ENCODE data around the gene CAMK2G.

CAMK2G gene

GRCh38 chr10:73909540-73910115, 35.3 kb upstream of the CAMK2G start:
- no peak overlapping the region for H3K27ac ChIP-seq (ENCODE audit: low read depth, low read length)
- peak overlapping the region; percentile 55 for H2AK5ac ChIP-seq (ENCODE audit: low read length)
- H4K8ac ChIP-seq (ENCODE audit: low read depth, low read length), result no peak overlapping the region
- no peak overlapping the region for H3K4me3 ChIP-seq (ENCODE audit: low read depth, low read length)
- no peak overlapping the region for H3K18ac ChIP-seq (ENCODE audit: low read length)
- no peaks in the 10 kb centered on the region for H3K36me3 ChIP-seq (ENCODE audit: control insufficient read depth in 1 of 2, insufficient read depth in 2 of 2, low read length in 2 of 2)
- no peak overlapping the region for H3K9ac ChIP-seq (ENCODE audit: low read length)
- no peak overlapping the region for H4K12ac ChIP-seq (ENCODE audit: low read depth, low read length)
- no CpG with 5 or more reads among the region's 4 CpGs for WGBS (ENCODE audit: extremely low coverage, insufficient coverage, insufficient read length)
- no peak overlapping the region for H3K4ac ChIP-seq (ENCODE audit: low read depth, low read length)
- H3K79me1 ChIP-seq (ENCODE audit: low read length), result peaks cover 19% of the 10 kb centered on the region
- no peak overlapping the region for H2BK5ac ChIP-seq (ENCODE audit: low read depth, low read length, poor library complexity)
- H3K23ac ChIP-seq (ENCODE audit: low read length), result no peak overlapping the region
- no peak overlapping the region for H2AFZ ChIP-seq (ENCODE audit: insufficient read depth, low read length, poor library complexity)
- peaks cover 2% of the 10 kb centered on the region for H3K9me3 ChIP-seq (ENCODE audit: insufficient read depth, low read depth, low read length)
- H4K91ac ChIP-seq (ENCODE audit: low read depth, low read length), result peak overlapping the region; percentile 55
- H3K79me2 ChIP-seq (ENCODE audit: control insufficient read depth, insufficient read depth, low read length, poor library complexity), result no peaks in the 10 kb centered on the region
- peaks cover 19 to 32% of the 10 kb centered on the region in 2 experiments for H3K4me1 ChIP-seq (ENCODE audit: control insufficient read depth in 1 of 2, insufficient read depth in 2 of 2, low read length in 2 of 2)
- H3K27me3 ChIP-seq (ENCODE audit: insufficient read depth, low read length), result peaks cover 10% of the 10 kb centered on the region
- no peak overlapping the region for H3K4me2 ChIP-seq (ENCODE audit: low read length)
- H3K14ac ChIP-seq (ENCODE audit: low read length), result no peak overlapping the region
- no peak for DNase-seq
- peak overlapping the region; percentile 27 for H2BK12ac ChIP-seq (ENCODE audit: low read length)
- H2BK120ac ChIP-seq (ENCODE audit: insufficient read depth, low read length, poor library complexity), result no peak overlapping the region

- H3K27ac ChIP-seq (ENCODE audit: low read depth, low read length), result no peak overlapping the region
- H2BK5ac ChIP-seq (ENCODE audit: low read depth, low read length, poor library complexity), result no peak overlapping the region
- H4K91ac ChIP-seq (ENCODE audit: low read depth, low read length), result no peak overlapping the region
- no peak overlapping the region for H3K4me3 ChIP-seq (ENCODE audit: low read depth, low read length)
- H3K79me1 ChIP-seq (ENCODE audit: low read length), result peaks cover 19% of the 10 kb centered on the region
- H2BK120ac ChIP-seq (ENCODE audit: insufficient read depth, low read length, poor library complexity), result no peak overlapping the region
- H3K14ac ChIP-seq (ENCODE audit: low read length), result no peak overlapping the region
- no peak overlapping the region for H3K9ac ChIP-seq (ENCODE audit: low read length)
- H2AK5ac ChIP-seq (ENCODE audit: low read length), result no peak overlapping the region
- H3K79me2 ChIP-seq (ENCODE audit: control insufficient read depth, insufficient read depth, low read length, poor library complexity), result no peaks in the 10 kb centered on the region
- H4K8ac ChIP-seq (ENCODE audit: low read depth, low read length), result no peak overlapping the region
- DNase-seq, result peak; percentile 50 to 60
- no peak overlapping the region for H3K23ac ChIP-seq (ENCODE audit: low read length)
- no peak overlapping the region for H2AFZ ChIP-seq (ENCODE audit: insufficient read depth, low read length, poor library complexity)
- no peak overlapping the region for H4K12ac ChIP-seq (ENCODE audit: low read depth, low read length)
- peak overlapping the region; percentile 2 for H2BK12ac ChIP-seq (ENCODE audit: low read length)
- peaks cover 2% of the 10 kb centered on the region for H3K9me3 ChIP-seq (ENCODE audit: insufficient read depth, low read depth, low read length)
- no peak overlapping the region for H3K4me2 ChIP-seq (ENCODE audit: low read length)
- H3K18ac ChIP-seq (ENCODE audit: low read length), result no peak overlapping the region
- H3K27me3 ChIP-seq (ENCODE audit: insufficient read depth, low read length), result peaks cover 10% of the 10 kb centered on the region
- WGBS (ENCODE audit: extremely low coverage, insufficient coverage, insufficient read length), result no CpG with 5 or more reads among the region's 10 CpGs
- H3K4me1 ChIP-seq (ENCODE audit: control insufficient read depth in 1 of 2, insufficient read depth in 2 of 2, low read length in 2 of 2), result peaks cover 16 to 29% of the 10 kb centered on the region in 2 experiments
- H3K36me3 ChIP-seq (ENCODE audit: control insufficient read depth in 1 of 2, insufficient read depth in 2 of 2, low read length in 2 of 2), result no peaks in the 10 kb centered on the region
- no peak overlapping the region for H3K4ac ChIP-seq (ENCODE audit: low read depth, low read length)
Measured at GRCh38 chr10:73908853-73909539, 34.6 kb upstream of the CAMK2G start.

- H3K18ac ChIP-seq (ENCODE audit: low read length), result no peak overlapping the region
- no peak overlapping the region for H3K9ac ChIP-seq (ENCODE audit: low read length)
- H3K27ac ChIP-seq (ENCODE audit: low read depth, low read length), result no peak overlapping the region
- H4K91ac ChIP-seq (ENCODE audit: low read depth, low read length), result peak overlapping the region; percentile 45
- no peak overlapping the region for H2AFZ ChIP-seq (ENCODE audit: insufficient read depth, low read length, poor library complexity)
- H3K4ac ChIP-seq (ENCODE audit: low read depth, low read length), result no peak overlapping the region
- H4K8ac ChIP-seq (ENCODE audit: low read depth, low read length), result no peak overlapping the region
- H2BK12ac ChIP-seq (ENCODE audit: low read length), result peak overlapping the region; percentile 87
- H3K4me1 ChIP-seq (ENCODE audit: control insufficient read depth in 1 of 2, insufficient read depth in 2 of 2, low read length in 2 of 2), result peaks cover 16 to 29% of the 10 kb centered on the region in 2 experiments
- no peaks in the 10 kb centered on the region for H3K79me2 ChIP-seq (ENCODE audit: control insufficient read depth, insufficient read depth, low read length, poor library complexity)
- H3K4me3 ChIP-seq (ENCODE audit: low read depth, low read length), result no peak overlapping the region
- H2BK5ac ChIP-seq (ENCODE audit: low read depth, low read length, poor library complexity), result no peak overlapping the region
- no peaks in the 10 kb centered on the region for H3K36me3 ChIP-seq (ENCODE audit: control insufficient read depth in 1 of 2, insufficient read depth in 2 of 2, low read length in 2 of 2)
- H3K79me1 ChIP-seq (ENCODE audit: low read length), result peaks cover 19% of the 10 kb centered on the region
- H3K4me2 ChIP-seq (ENCODE audit: low read length), result no peak overlapping the region
- no CpG with 5 or more reads among the region's 6 CpGs for WGBS (ENCODE audit: extremely low coverage, insufficient coverage, insufficient read length)
- H2BK120ac ChIP-seq (ENCODE audit: insufficient read depth, low read length, poor library complexity), result peak overlapping the region; percentile 73
- peak overlapping the region; percentile 71 for H2AK5ac ChIP-seq (ENCODE audit: low read length)
- H3K23ac ChIP-seq (ENCODE audit: low read length), result no peak overlapping the region
- DNase-seq, result peak in 1 of 2 donors; percentile 41
- H4K12ac ChIP-seq (ENCODE audit: low read depth, low read length), result no peak overlapping the region
- peak overlapping the region; percentile 37 for H3K14ac ChIP-seq (ENCODE audit: low read length)
- peaks cover 10% of the 10 kb centered on the region for H3K27me3 ChIP-seq (ENCODE audit: insufficient read depth, low read length)
- no peaks in the 10 kb centered on the region for H3K9me3 ChIP-seq (ENCODE audit: insufficient read depth, low read depth, low read length)
Measured at GRCh38 chr10:73907841-73908517, 33.6 kb upstream of the CAMK2G start.

- H3K9me3 ChIP-seq (ENCODE audit: insufficient read depth, low read depth, low read length), result no peaks in the 10 kb centered on the region
- H4K91ac ChIP-seq (ENCODE audit: low read depth, low read length), result peak overlapping the region; percentile 72
- H3K79me1 ChIP-seq (ENCODE audit: low read length), result peaks cover 19% of the 10 kb centered on the region
- no peak overlapping the region for H2AFZ ChIP-seq (ENCODE audit: insufficient read depth, low read length, poor library complexity)
- peak overlapping the region; percentile 38 for H2BK120ac ChIP-seq (ENCODE audit: insufficient read depth, low read length, poor library complexity)
- peaks cover 16 to 29% of the 10 kb centered on the region in 2 experiments for H3K4me1 ChIP-seq (ENCODE audit: control insufficient read depth in 1 of 2, insufficient read depth in 2 of 2, low read length in 2 of 2)
- no peak overlapping the region for H4K12ac ChIP-seq (ENCODE audit: low read depth, low read length)
- DNase-seq, result peak; percentile 94
- WGBS (ENCODE audit: extremely low coverage, insufficient coverage, insufficient read length), result no CpG with 5 or more reads among the region's 8 CpGs
- no peaks in the 10 kb centered on the region for H3K36me3 ChIP-seq (ENCODE audit: control insufficient read depth in 1 of 2, insufficient read depth in 2 of 2, low read length in 2 of 2)
- H3K23ac ChIP-seq (ENCODE audit: low read length), result no peak overlapping the region
- H3K4ac ChIP-seq (ENCODE audit: low read depth, low read length), result no peak overlapping the region
- H3K4me2 ChIP-seq (ENCODE audit: low read length), result peak overlapping the region; percentile 32
- H2BK12ac ChIP-seq (ENCODE audit: low read length), result peak overlapping the region; percentile 95
- peak overlapping the region; percentile 1 for H3K14ac ChIP-seq (ENCODE audit: low read length)
- peaks cover 6% of the 10 kb centered on the region for H3K27me3 ChIP-seq (ENCODE audit: insufficient read depth, low read length)
- H3K79me2 ChIP-seq (ENCODE audit: control insufficient read depth, insufficient read depth, low read length, poor library complexity), result no peaks in the 10 kb centered on the region
- no peak overlapping the region for H3K9ac ChIP-seq (ENCODE audit: low read length)
- peak overlapping the region; percentile 20 for H2AK5ac ChIP-seq (ENCODE audit: low read length)
- H3K27ac ChIP-seq (ENCODE audit: low read depth, low read length), result peak overlapping the region; percentile 74
- no peak overlapping the region for H3K4me3 ChIP-seq (ENCODE audit: low read depth, low read length)
- H3K18ac ChIP-seq (ENCODE audit: low read length), result peak overlapping the region; percentile 0
- peak overlapping the region; percentile 48 for H2BK5ac ChIP-seq (ENCODE audit: low read depth, low read length, poor library complexity)
- H4K8ac ChIP-seq (ENCODE audit: low read depth, low read length), result peak overlapping the region; percentile 0
Measured at GRCh38 chr10:73906524-73907447, 32.4 kb upstream of the CAMK2G start.
